Prostate gland (tissue), 2 donors: ENCODE measurements around the gene TGM1. TPM values are rescaled to one million over a fixed set of nuclear protein-coding genes. Genes with fewer than 3 reads are reported as not detected.

Source experiments
- DNase-seq: peaks from one replicate; pipeline ENCODE4 v3.0.0-alpha.2; 2019; ENCODE audit warnings: low spot score
- H3K27ac ChIP-seq, 2 donors: fragments of 200-600 bp; sonication (generic); 2 replicates each; pipeline ENCODE4 v1.5.1; 2017 to 2019
- H3K27me3 ChIP-seq: fragments of 200-600 bp; sonication (generic); replicated peaks from 2 replicates; pipeline ENCODE4 v1.5.1; 2019; ENCODE audit not compliant: insufficient read depth
- H3K36me3 ChIP-seq, 2 donors: fragments of 200-600 bp; sonication (generic); 1 replicate in 1 of 2; 2 replicates in 1 of 2; pipeline versions ENCODE4 v1.5.1 to v1.8.1; 2017 to 2019
- H3K4me1 ChIP-seq: fragments of 200-600 bp; sonication (generic); replicated peaks from 2 replicates; pipeline ENCODE4 v1.5.1; 2019
- H3K4me3 ChIP-seq, 2 donors: fragments of 200-600 bp; sonication (generic); 2 replicates each; pipeline ENCODE4 v1.5.1; 2017 to 2019
- H3K9me3 ChIP-seq: fragments of 200-600 bp; sonication (generic); 2 replicates; pipeline ENCODE4 v1.5.1; 2017
- CTCF ChIP-seq, 4 experiments: fragments of 200-600 bp in 2 of 4; fragments of 450-650 bp in 2 of 4; sonication (generic) in 2 of 4; IDR thresholded peaks; 1 replicate in 3 of 4; 2 replicates in 1 of 4; pipeline ENCODE4 v1.5.1; 2016 to 2019; ENCODE audit warnings: antibody characterized with exemption in 4 of 4, mild to moderate bottlenecking in 2 of 4, moderate library complexity in 2 of 4
- POLR2A ChIP-seq: fragments of 450-650 bp; IDR thresholded peaks from one replicate; pipeline ENCODE4 v1.6.1; 2016; ENCODE audit warnings: antibody characterized with exemption, mild to moderate bottlenecking
- POLR2AphosphoS5 ChIP-seq: sonication (generic); formaldehyde crosslinking; IDR thresholded peaks from one replicate; pipeline ENCODE4 v1.6.1; 2017; ENCODE audit warnings: antibody characterized with exemption
- WGBS: methylation state at CpG from one replicate; pipeline ENCODE4 v1.1.5; 2018; 5-methylcytosine and 5-hydroxymethylcytosine counted together
- intact Hi-C: fragments of 100-400 bp; cut with DNase I; formaldehyde crosslinking; loops from one replicate; pipeline ENCODE4 v1.14.2; 2022
- total RNA-seq, 2 donors: library from RNA; depleted of rRNA; stranded (reverse); fragments of >200 nt; gene quantifications; one replicate each; pipeline ENCODE4 v1.1.0, GENCODE V29; 2016

The TGM1 gene
- total RNA-seq, 2 donors from 2014 or later: 6.6 to 11.4 TPM

- Histone ChIP-seq H3K36me3 (no peaks in the 10 kb centered on the region), H3K27ac (no peak overlapping the region), H3K27me3 (no peaks in the 10 kb centered on the region), H3K4me1 (no peaks in the 10 kb centered on the region), H3K9me3 (no peaks in the 10 kb centered on the region), H3K4me3 (no peak overlapping the region)
- intact Hi-C loops: no loop called here
- 78% methylated on average over 11 of the region's 11 CpGs for WGBS
- DNase-seq: no peak
- TF ChIP-seq POLR2A (no peak), POLR2AphosphoS5 (no peak), CTCF (IDR thresholded peaks at IDR 0.05) (no peak)
Observed at GRCh38 chr14:24284501-24285035, 21.6 kb upstream of the TGM1 start.

- 78% methylated on average over 5 of the region's 5 CpGs for WGBS
- H3K9me3 ChIP-seq: no peaks in the 10 kb centered on the region
- no peaks in the 10 kb centered on the region for H3K36me3 ChIP-seq
- no peaks in the 10 kb centered on the region for H3K27me3 ChIP-seq
- no peak overlapping the region for H3K27ac ChIP-seq
- no peaks in the 10 kb centered on the region for H3K4me1 ChIP-seq
- TF ChIP-seq POLR2AphosphoS5 (no peak), CTCF (IDR thresholded peaks at IDR 0.05) (no peak), POLR2A (no peak)
- DNase-seq: no peak
- intact Hi-C loops: no loop called here
- no peak overlapping the region for H3K4me3 ChIP-seq
Observed at GRCh38 chr14:24283796-24284460, 21.0 kb upstream of the TGM1 start.

GRCh38 chr14:24282736-24283135, 19.8 kb upstream of the TGM1 start:
- Histone ChIP-seq H3K36me3 (no peaks in the 10 kb centered on the region), H3K4me1 (no peaks in the 10 kb centered on the region), H3K27ac (no peak overlapping the region), H3K9me3 (no peaks in the 10 kb centered on the region), H3K4me3 (no peak overlapping the region), H3K27me3 (no peaks in the 10 kb centered on the region)
- DNase-seq: no peak
- 81% methylated on average over 3 of the region's 3 CpGs for WGBS
- no peak for TF ChIP-seq POLR2A
- no peak for TF ChIP-seq POLR2AphosphoS5
- no peak for TF ChIP-seq CTCF (IDR thresholded peaks at IDR 0.05)
- intact Hi-C loops: no loop called here

- Histone ChIP-seq H3K4me1 (no peaks in the 10 kb centered on the region), H3K27me3 (no peaks in the 10 kb centered on the region), H3K27ac (no peak overlapping the region), H3K4me3 (no peak overlapping the region), H3K36me3 (no peaks in the 10 kb centered on the region), H3K9me3 (no peaks in the 10 kb centered on the region)
- WGBS: 89% methylated on average over 7 of the region's 7 CpGs
- TF ChIP-seq POLR2AphosphoS5 (no peak), POLR2A (no peak), CTCF (IDR thresholded peaks at IDR 0.05) (no peak)
- no peak for DNase-seq
- intact Hi-C loops: no loop called here
Observed at GRCh38 chr14:24281636-24282035, 18.7 kb upstream of the TGM1 start.
